ENCODE results near the gene IL17RD.
"Not testable (repeated sequence)": the region's sequence is repeated elsewhere in the genome, so short reads cannot be mapped to it uniquely, and the experiment has no call there.

Gene IL17RD

DNA sequence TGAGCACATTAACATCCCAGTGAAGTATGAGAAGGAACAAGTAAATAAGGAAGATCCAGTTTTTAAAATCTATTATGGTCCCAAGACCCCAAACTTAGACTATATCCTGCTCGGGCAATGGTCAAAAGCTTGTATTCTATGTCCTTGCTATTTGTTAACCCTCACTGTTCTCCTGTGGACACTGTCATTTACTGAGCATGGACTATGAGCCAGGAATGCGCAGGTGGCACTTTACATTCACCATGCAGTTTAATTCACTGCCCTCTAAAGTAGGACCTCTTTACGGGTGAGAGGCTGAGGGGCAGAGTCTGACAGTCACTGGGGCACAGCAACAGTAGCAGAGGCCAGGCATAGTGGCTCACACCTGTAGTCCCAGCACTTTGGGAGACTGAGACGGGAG is 76.1 kb downstream of the IL17RD start:
- DNase-seq, result no peak

DNA sequence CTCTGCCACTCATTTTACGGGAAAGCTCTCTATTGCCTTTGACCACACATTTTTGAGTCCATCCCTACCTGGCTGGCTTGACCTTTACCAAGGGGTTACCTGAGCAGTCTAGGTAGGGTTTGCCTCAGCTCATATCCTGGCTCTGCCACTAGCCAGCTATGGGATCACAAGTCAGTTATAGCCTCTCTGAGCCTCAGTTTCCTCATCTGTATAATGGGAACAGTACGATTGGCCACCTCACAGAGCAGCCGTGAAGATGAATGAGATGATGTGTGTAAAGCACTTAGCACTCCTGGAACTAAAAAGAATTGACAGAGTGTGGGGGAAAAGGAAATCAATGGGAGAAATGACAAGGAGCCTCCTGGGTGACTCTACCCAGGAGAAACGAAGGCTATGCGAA is 76.7 kb downstream of the IL17RD start:
- no peak for DNase-seq

DNA sequence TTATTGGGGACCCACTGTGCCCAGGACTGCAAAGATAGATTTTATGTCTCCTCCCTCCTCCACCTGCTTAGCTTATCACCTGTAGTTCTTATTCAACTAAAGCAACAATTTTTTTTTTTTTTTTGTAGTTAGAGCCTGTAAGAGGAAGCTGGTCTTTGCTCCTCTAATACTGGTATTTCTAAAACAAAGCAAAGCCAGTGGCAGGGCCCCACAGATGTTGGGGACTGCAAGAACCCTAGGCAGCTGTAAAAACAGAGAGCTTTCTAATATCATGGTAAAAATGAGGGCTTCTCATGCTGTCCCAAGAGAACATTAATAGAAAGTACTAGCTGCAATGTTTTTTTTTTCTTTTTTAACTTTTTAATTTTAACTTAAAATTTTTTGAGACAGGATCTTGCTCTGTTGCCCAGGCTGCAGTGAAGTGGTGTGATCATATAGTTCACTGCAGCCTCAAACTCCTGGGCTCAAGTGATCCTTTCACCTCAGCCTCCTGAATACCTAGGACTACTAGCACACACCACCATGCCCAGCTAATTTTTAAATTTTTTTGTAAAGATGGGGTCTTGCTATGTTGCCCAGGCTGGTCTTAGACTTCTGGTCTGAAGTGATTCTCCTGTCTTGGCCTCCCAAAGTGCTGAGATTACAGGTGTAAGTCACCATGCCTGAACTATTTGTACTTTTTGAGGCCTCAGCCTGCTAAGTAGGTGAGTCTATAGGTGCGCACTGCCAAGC is 77.6 kb downstream of the IL17RD start:
- no peak for DNase-seq

DNA sequence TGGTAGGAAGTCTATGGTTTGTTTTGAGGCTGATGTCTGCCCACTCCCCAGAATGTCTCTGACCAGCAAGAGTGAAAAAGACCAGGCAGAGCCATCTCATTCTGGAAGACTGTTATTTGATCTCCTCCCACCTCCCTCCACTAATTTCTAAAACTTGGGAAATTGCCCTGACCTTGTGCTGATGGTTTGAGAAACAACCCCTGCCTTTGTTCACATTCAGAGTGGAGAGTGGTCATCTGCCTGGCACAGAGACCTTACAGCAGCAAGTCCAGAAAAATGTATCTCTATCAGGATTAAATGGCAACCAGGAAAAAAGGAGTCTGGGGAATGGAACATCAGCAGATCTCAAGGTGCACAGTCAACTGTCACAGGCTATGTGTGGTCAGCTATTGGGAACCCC is 79.0 kb downstream of the IL17RD start:
- DNase-seq, result no peak

DNA sequence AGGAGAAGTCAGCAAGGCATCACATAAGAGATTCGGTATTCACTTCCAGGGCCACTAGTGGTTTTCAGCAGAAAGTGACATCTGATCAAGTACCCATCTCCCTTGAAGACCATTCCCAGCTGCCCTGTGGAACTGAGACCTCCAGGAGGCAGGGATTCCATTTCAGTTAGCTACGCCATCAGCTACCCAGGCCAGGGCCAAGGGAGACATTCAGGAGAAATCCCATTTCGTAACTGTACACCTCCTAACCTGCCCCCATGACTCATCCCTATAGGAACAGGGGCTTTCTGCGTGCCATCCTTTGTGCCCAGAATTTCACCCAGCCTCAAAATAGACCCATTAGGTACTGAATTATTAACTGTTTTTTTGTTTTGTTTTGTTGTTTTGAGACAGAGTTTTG is 79.9 kb downstream of the IL17RD start:
- DNase-seq, result no peak

DNA sequence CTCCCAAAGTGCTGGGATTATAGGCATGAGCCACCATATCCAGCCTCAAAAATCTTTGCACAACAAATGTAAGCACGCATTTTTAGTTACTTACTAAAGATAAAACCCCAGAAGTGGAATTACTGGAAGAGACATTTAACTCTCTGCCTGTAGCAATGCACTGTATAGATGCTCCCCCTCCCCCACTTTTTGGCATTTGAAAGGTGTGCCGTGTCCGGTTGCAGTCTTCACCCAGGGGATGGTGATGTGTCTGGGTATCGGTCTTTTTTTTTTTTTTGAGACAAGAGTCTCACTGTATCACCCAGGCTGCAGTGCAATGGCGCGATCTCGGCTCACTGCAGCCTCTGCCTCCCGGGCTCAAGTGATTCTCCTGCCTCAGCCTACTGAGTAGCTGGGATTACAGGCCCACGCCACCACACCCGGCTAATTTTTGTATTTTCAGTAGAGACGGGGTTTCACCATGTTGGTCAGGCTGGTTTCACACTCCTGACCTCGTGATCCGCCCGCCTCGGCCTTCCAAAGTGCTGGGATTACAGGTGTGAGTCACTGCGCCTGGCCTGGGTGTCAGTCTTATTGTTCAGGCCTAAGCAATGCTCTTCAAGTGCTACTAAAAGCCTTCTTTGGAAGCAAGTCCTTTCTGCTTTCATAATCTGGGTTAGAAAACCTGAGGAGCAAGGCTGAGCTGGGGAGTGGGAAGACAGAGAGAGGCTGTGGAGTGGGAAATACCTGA is 81.7 kb downstream of the IL17RD start:
- DNase-seq, result not testable (repeated sequence)

DNA sequence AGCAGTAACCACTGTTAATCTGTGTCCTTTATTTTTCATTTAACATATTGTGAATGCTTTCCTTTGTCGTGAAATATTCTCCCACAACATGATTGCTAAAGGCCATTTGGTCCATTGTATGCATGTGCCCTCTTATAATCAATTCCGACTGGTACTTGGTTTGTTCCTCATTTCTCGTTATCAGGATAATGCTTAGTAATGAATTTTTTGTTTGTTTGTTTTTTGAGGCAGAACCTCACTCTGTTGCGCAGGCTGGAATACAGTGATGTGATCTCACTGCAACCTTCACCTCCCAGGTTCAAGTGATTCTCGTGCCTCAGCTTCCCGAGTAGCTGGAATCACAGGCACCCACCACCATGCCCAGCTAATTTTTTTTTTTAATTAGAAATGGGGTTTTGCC is 82.7 kb downstream of the IL17RD start:
- DNase-seq, result no peak

DNA sequence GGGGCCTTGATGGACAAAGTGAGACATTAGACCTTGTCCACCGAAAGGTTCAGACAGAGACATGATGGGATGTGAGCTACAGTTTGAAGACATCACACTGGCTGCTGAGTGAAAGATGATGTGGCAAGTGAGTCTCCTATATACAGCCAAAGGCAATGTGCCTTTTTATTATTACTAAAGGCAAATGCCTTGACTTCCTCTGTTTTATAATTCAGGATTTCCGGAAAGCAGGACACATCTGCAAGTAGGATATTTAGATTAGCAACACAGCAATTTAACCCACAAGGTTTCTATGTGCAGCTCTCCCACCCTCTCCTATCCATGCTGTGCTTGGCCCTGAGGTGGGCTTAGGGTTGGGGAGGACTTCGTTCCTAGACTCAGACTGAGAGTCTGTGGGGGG is 84.0 kb downstream of the IL17RD start:
- no peak for DNase-seq

DNA sequence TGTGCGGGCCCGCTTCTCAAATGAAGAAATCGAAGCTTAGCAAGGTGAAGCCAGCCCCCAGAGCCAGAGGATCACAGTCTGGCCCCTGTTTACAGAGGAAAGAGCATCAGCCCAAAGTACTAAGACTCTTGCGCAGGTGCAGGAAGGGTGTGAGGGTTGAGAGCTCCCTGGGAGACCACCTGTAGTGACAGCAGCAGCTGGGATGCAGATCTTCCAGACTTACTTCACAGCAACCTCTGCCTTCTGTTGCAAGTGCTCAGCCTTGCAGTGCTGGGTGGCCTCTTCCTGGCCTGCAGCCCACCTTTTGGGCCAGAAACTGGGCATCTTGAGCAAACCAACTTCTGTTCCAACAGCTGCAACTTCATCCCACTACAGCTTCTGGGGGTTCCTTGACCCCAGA is 85.0 kb downstream of the IL17RD start:
- no peak for DNase-seq

DNA sequence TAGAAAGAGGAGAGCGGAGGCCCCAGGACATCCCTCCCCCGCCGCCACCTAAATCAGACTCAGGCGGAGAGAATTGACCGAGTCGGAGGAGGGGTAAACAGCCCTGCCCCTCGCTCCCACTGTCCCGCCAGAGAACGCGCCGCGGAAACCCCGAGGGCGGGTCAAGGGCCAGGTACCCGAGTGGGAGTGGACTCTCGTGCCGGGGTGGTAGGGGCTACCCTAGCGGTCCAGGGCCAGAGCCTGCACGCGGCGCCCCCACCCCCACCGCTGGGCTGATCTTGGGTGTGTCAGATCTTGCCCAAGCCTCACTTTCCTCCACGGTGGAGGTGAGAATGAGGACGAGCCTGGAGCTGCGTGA is 85.7 kb downstream of the IL17RD start:
- no peak for DNase-seq

DNA sequence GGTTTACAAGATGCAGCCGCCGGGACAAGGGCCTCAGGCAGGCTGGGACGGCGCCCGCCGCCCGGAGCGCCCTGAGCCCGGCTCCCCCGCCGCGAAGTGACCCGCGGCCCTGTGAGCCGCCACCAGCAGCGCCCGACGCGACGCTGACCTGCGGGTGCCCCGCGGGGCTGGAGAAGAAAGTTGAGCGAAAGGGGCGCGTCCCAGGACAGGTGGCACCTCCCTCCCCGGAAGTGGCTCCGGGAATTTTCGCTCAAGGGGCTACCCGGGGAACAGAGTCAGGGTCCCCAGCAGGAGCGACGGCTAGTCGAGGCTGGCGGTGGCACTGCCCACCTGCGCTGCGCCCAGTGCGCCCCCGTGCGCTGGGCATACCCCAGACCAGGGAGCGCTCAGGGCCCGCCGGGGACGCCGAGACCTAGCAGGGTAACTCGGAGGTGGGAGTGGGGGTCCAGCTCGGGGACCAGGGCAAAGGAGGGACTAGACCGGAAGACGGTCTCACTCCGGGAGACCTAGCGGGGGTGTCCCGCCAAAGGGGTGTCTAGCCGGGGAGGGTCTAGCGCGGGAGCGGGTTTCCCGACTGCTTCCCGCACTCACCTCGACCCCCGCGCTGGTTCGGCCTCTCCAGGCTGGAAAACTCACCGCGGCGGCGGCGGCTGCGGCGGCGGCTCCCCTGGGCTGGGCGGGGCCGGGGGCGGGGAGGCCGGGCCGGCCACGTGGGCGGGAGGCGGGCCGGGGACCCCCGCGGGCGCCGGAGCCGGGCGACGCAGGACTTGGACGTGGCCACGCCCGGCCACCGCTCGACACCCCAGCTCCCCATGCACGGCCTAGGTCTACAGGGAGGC is 86.3 kb downstream of the IL17RD start:
- no peak for DNase-seq

DNA sequence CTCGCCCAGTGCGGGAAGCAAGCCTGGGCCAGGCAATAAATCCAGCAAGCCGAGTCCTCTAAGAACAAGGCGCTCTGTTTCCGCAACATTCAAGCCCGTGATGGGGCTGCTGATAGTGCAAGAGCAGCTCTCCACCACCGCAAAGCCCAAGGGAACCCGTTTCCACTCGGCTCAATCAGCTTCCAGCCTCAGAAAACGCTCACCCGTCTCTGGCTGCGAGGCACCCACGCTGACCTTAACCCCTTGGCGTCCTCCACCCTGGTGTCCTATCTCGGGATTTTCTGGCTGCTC is 86.9 kb downstream of the IL17RD start:
- peak; percentile 18 for DNase-seq

DNA sequence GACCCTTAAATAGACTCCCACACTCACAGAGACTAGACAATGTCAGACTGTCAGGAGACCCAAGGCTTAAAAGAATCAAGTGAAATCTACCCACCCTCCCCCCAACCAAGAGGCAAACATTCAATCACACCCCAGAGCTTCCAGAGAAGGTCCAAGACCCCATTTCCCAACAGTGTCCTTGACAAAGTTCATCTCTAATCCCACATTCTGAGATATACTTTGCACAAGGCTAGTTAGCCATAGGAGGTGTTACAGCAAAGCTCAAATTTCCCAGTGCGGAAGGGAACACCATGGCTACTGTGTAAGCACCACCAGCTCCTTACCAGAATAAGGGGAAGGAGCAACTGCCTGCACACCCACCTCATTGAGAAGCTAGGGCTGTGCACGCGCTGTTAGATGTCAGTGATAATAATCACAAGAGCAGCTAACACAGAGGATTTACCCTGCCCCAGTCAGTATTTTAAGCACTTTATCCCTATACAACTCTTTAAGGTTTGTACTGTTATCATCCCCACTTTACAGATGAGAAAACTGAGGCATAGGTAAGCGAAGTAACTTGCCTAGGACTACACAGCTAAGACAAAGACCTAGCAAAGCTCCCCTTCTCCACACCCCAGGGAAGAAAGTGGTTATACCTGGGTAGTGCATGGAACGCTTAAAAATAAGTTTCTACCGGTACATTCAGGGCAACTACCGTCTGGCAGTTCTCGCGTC is 87.4 kb downstream of the IL17RD start:
- no peak for DNase-seq

DNA sequence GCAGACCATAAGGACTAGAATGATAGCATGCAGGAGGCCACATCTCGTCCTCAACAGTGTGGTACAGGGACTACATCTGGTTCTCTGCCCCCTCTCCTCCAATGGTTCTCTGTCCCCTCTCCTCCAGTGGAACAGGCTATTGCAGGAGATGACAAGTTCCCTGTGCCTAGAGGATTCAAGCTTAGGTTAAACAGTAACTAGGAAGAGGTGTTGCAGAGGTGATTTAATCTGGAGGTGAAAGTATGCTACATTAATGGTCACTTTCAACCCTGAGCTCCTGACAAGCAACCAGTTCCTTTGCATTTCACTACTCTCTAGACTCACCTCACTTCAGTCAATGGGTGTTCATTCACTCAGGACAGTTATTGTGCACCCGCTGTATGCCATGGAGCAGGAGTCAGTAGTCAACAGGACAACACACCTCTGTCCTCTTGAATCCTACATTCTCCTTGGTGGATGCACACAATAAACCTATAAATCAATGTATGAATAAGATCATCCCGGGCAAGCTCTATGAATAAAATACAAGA is 88.7 kb downstream of the IL17RD start:
- DNase-seq, result no peak

DNA sequence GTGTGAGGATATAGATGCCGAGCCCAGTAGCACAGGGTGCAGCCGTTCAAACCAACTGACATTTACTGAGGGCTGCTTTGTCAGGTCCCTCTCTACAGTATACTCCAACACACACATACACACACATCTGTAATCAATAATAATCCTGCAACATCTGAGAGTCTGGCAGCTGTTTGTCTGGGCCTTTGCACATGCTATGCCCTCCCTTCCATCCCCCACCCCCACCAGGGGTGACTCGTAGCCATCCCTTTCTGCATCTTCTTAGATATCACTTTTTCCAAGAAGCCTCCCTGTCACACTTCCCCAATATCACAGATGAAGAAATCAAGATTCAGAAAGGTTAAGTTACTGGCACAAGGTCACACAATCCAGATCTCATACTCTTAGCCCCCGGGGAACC is 91.0 kb downstream of the IL17RD start:
- no peak for DNase-seq

DNA sequence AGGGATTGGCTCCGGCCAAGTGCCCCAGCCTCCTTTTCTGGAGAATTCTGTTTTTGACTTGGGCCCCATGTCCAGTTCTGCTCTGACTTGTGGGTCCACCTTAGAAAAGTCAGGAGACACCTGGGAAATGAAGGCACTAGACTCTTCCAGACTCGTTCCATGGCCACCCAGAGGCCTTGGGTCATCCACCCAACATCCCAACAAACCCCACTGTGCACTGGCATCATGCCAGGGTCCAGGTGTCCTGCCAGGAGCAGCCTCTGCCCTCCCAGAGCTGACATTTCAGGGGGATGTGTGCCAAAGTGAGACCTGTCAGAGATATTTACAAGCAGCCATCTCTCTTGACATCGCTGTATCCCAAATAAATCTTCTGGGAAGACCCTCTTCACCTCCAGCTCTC is 91.5 kb downstream of the IL17RD start:
- DNase-seq, result no peak

DNA sequence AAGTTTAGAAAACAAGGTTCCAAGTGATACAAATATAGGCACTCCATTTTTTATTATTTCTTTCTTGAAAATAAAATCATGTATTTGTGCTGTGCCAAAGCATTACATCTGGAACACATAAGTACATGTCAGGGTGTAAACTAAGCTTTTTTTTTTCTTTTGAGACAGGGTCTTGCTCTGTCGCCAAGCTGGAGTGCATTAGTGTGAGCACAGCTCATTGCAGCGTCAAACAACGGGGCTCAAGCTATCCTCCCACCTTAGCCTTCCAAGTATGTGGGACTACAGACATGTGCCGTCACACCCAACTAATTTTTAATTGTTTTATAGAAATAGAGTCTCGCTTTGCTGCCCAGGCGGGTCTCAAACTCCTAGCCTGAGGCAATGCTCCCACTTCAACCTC is 95.7 kb downstream of the IL17RD start:
- no peak for DNase-seq

DNA sequence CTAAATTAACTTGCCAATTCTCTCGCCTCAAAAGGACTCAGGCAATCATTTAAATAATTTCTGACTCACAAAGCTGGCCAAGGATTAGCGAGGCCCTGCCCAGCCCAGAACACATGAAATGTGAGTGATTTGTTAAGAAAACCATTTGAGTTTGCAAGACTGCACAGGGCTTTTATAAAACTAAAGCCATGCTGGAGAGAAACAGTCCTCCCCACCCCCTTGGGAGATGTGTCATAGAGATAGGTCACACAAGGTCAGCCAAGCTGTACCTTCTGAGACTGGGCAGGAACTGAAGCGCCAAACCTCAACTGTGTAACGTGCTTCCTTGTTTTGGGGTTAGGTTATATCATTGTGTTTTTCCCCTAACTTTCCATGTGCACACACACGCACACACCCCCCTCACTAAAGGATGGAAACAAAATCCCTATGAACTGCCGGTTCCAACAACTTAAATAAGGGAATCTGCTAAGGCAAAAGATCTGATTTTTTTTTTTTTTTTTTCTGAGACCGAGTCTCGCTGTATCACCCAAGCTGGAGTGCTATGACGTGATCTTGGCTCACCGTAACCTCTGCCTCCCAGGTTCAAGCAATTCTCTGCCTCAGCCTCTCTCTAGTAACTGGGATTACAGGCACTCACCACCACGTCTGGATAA is 96.6 kb downstream of the IL17RD start:
- no peak for DNase-seq

DNA sequence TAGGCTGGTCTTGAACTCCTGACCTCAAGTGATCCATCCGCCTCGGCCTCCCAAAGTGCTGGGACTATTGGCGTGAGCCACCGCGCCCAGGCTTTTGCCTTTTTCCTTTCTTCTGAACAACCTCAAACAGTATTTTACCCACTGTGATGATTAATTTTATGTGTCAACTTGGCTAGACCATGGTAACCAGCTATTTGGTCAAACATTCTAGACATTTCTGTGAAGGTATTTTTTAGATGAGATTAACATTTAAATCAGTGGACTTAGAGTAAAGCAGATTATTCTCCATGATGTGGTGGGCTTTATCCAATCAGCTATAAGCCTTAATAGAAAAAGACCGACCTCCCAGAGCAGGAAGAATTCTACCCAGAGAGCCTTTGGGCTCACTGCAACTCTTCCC is 98.7 kb downstream of the IL17RD start:
- DNase-seq, result no peak

DNA sequence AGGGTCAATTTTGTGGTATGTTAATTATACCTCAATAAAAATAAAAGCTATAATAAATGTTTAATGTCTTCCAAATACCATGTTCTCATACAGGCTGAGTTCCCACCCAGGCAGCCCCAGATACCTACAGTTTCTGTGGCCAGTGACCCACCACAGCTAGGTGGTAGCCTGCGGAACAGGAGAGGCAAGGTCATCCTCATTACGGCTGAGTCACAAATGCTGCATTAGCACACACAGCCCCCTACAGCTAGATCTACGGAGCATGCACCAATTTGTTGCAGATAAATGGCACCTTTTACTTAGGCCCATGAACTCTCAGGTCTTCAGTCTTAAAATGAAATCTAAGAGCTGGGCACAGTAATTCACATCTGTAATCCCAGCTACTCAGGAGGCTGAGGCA is 99.6 kb downstream of the IL17RD start:
- no peak for DNase-seq

DNA sequence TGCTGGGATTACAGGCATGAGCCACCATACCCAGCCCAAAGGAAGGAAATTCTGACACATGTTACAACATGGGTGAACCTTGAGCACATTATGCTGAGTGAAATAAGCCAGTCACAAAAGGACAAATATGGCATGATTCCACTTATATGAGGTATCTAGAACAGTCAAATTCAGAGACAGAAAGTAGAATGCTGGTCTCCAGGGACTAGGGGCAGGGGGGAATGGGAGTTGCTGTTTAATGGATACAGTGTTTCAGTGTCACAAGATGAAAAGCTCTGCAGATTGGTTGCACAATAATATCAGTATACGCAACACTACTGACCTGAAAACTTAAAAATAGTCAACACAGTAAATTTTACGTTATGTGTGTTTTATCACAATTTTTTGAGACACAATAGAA is 100.6 kb downstream of the IL17RD start:
- no peak for DNase-seq

DNA sequence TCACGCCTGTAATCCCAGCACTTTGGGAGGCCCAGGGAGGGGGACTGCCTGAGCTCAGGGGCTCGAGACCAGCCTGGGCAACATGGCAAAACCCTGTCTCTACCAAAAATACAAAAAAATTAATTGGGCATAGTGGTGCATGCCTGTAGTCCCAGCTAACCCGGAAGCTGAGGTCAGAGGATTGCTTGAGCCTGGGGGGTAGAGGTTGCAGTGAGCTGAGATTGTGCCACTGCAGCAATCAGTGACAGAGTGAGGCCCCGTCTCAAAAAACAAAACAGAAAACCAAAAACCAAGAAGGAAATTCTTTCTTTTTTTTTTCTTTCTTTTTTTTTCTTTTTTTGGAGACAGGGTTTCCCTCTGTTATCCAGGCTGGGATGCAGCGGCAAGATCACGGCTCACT is 101.2 kb downstream of the IL17RD start:
- no peak for DNase-seq

DNA sequence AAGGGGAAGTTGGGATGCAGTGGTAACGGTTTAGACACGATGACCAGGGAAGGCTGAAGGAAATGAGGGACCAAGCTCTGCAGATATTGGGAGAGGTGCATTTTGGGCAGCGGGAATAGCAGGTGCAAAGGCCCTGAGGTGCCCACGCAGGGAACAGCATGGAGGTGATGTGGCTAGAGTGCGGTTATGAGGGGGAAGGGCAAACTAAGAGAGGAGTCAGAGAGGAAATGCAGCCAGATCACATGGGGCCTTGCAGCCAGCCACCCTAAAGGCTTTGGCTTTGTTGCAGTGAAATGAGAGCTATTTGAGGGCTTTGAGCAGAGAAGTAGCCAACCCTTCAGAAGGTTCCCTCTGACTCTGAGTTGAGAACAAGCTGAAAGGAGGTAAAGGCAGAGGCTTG is 102.1 kb downstream of the IL17RD start:
- no peak for DNase-seq
